Measurements from ENCODE around the gene TMEM238L.

GRCh38 chr17:10777890-10778289 is 26.0 kb downstream of the TMEM238L start:
- TF ChIP-seq CTCF (IDR thresholded peaks at IDR 0.05; ENCODE audit: low read depth, low read length, poor library complexity, severe bottlenecking): no peak
- no peak for TF ChIP-seq EZH2phosphoT487 (IDR thresholded peaks at IDR 0.05; ENCODE audit: borderline replicate concordance, low read length)

Data from DOHH2 (cell line).